Esophagus squamous epithelium (tissue), 5 donors: ENCODE measurements around the gene FAM168A. TPM values are rescaled to one million over a fixed set of nuclear protein-coding genes. Genes with fewer than 3 reads are reported as not detected.
A peak's percentile ranks its signal among the peaks of the same experiment; 100 is the strongest.

ENCODE experiments used
- DNase-seq: peaks from one replicate; lab custom pipeline; 2025; lab: John Stamatoyannopoulos, UW
- H3K27ac ChIP-seq, 4 donors: fragments of 200-600 bp; sonication (generic); one replicate each; pipeline ENCODE4 v1.5.1; 2016 to 2019; ENCODE audit warnings: mild to moderate bottlenecking in 1 of 4
- H3K27me3 ChIP-seq, 4 donors: fragments of 200-600 bp; sonication (generic); 1 replicate in 3 of 4; 2 replicates in 1 of 4; pipeline versions ENCODE4 v1.5.1 to v1.6.0; 2017 to 2021; ENCODE audit warnings: antibody characterized with exemption in 1 of 4
- H3K36me3 ChIP-seq, 3 donors: fragments of 200-600 bp; sonication (generic); one replicate each; pipeline ENCODE4 v1.5.1; 2016 to 2019
- H3K4me1 ChIP-seq, 3 donors: fragments of 200-600 bp; sonication (generic); one replicate each; pipeline ENCODE4 v1.5.1; 2017 to 2019
- H3K4me3 ChIP-seq, 4 donors: fragments of 200-600 bp; sonication (generic); 1 replicate in 3 of 4; 2 replicates in 1 of 4; pipeline ENCODE4 v1.5.1; 2016 to 2019; ENCODE audit warnings: mild to moderate bottlenecking in 2 of 4, moderate library complexity in 1 of 4
- H3K9me3 ChIP-seq, 3 donors: fragments of 200-600 bp; sonication (generic); one replicate each; pipeline ENCODE4 v1.5.1; 2016 to 2019
- POLR2A ChIP-seq, 4 donors: fragments of 450-650 bp; IDR thresholded peaks; one replicate each; pipeline ENCODE4 v1.6.1; 2017; ENCODE audit warnings: antibody characterized with exemption in 4 of 4, mild to moderate bottlenecking in 4 of 4, moderate library complexity in 3 of 4
- whole genome bisulfite sequencing, 2 donors: methylation state at CpG; one replicate each; pipeline ENCODE4 v1.1.5; 2018; 5-methylcytosine and 5-hydroxymethylcytosine counted together
- intact Hi-C: fragments of 100-400 bp; cut with DNase I; formaldehyde crosslinking; loops from one replicate; pipeline ENCODE4 v1.15.0; 2022
- total RNA-seq, 4 donors: library from RNA; depleted of rRNA; stranded (reverse); fragments of >200 nt; gene quantifications; one replicate each; pipeline ENCODE4 v1.1.0, GENCODE V29; 2016
- TF ChIP-seq, protein P1 (sequence below), 6 experiments: fragments of 450-650 bp in 4 of 6; fragments of 200-600 bp in 2 of 6; sonication (generic) in 2 of 6; IDR thresholded peaks; one replicate each; pipeline ENCODE4 v1.5.1; 2016 to 2019; ENCODE audit warnings: antibody characterized with exemption in 6 of 6, mild to moderate bottlenecking in 4 of 6, moderate library complexity in 4 of 6
- donor health status: DM: yes; HTN: yes; CAD: no.

The FAM168A gene
- total RNA-seq, 4 donors from 2014 or later, result 7.0 to 15.5 (median 12.3) TPM

DNA sequence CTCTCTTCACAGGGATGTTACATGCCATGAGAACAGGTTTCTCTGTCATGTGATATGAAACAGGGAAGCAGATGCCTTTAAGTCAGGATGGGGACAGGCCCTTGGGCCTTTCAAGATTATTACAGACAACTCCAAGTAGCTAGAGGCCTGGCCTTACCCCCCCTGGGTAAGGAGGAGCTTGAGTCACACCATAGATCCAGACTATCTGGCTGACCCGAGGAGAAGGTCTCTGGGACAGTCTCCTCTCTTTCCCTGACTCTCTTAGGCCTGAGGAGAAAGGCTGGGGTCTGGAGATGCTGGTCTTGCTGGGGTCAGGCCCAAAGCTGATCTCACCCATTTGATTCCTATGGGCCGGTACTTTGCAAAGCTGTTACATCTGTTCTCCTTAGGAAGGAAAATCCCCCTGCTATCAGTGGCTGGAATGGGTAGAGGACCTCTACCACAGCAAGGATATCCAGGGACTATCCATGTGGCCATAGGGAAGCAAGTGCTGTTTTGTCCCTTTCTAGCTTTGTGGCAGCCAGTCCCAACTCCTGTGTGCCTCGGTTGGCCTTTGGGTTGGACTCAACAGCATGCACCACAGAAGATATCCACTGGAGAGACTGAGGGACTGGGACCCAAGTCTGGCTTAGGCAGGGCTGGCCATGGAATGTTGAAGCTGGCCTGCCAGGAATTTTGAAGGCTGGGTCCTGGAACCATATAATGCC lies 196.5 kb downstream of the FAM168A start:
- intact Hi-C loops, result loop anchor here (10.0 kb wide), 1 partner anchor 253 kb away; no protein-coding TSS in a partner anchor
- 70 to 100% methylated on average over 2 of the region's 3 CpGs for WGBS, 2 donors

DNA sequence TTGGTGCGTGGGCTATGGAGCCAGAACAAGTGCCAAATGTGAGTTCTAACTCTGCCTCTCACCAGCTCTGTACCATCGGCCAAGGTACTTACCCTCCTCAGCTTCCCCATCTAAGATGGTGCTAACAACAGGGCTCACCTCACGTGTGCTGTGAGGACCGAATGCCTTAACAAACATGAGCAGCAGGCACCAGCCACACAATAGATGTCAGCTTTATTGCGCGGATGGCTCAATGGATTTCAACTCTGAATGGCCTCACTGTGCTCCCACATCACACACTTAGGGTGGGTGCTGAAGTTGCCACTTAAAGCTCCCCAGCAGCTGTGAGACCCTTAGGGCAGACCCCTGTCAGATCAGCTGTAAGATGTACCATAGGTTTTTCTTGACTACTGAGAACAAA lies 197.6 kb downstream of the FAM168A start:
- no peaks in the 10 kb centered on the region for H3K9me3 ChIP-seq
- 85 to 93% methylated on average over 4 to 6 of the region's 6 CpGs for WGBS, 2 donors
- H3K27me3 ChIP-seq, result no peaks in the 10 kb centered on the region
- no peaks in the 10 kb centered on the region for H3K4me1 ChIP-seq
- intact Hi-C loops, result loop anchor here (10.0 kb wide), 1 partner anchor 255 kb away; no protein-coding TSS in a partner anchor
- TF ChIP-seq POLR2A (IDR thresholded peaks at IDR 0.05), result no peak
- TF ChIP-seq, protein P1, sequence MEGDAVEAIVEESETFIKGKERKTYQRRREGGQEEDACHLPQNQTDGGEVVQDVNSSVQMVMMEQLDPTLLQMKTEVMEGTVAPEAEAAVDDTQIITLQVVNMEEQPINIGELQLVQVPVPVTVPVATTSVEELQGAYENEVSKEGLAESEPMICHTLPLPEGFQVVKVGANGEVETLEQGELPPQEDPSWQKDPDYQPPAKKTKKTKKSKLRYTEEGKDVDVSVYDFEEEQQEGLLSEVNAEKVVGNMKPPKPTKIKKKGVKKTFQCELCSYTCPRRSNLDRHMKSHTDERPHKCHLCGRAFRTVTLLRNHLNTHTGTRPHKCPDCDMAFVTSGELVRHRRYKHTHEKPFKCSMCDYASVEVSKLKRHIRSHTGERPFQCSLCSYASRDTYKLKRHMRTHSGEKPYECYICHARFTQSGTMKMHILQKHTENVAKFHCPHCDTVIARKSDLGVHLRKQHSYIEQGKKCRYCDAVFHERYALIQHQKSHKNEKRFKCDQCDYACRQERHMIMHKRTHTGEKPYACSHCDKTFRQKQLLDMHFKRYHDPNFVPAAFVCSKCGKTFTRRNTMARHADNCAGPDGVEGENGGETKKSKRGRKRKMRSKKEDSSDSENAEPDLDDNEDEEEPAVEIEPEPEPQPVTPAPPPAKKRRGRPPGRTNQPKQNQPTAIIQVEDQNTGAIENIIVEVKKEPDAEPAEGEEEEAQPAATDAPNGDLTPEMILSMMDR (IDR thresholded peaks at IDR 0.05), result no peak
- peaks cover 0 to 27% (median 0%) of the 10 kb centered on the region in 3 donors for H3K36me3 ChIP-seq
- H3K4me3 ChIP-seq, result no peak overlapping the region
- H3K27ac ChIP-seq, result no peak overlapping the region
- no peak for DNase-seq

More for the DNA sequence above, 196.5 kb downstream of the FAM168A start:
- H3K4me3 ChIP-seq, result no peak overlapping the region
- no peaks in the 10 kb centered on the region for H3K4me1 ChIP-seq
- no peak overlapping the region for H3K27ac ChIP-seq
- no peak for DNase-seq
- H3K27me3 ChIP-seq, result no peaks in the 10 kb centered on the region
- no peak for TF ChIP-seq POLR2A (IDR thresholded peaks at IDR 0.05)
- TF ChIP-seq, protein P1 (IDR thresholded peaks at IDR 0.05), result no peak
- peaks cover 0 to 28% (median 0%) of the 10 kb centered on the region in 3 donors for H3K36me3 ChIP-seq
- H3K9me3 ChIP-seq, result no peaks in the 10 kb centered on the region

DNA sequence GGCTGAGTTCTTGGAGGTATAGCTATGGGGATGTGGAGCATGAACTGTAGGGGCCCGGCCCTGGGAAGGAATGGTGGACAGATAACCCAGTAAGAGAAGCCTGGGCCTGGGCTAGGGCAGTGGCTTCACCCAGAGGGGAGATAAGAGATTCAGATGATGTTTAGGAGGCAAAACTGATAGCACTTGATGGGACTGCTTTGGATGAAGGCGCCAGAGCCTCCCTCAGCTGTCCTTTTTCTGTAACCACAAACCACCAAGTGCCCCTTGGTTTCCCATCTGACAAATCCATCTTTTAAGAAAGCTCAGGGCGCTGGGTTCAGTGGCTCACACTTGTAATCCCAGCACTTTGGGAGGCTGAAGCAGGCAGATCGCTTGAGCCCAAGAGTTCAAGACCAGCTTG lies 198.3 kb downstream of the FAM168A start:
- WGBS, 2 donors, result 86 to 96% methylated on average over 2 to 4 of the region's 4 CpGs
- Histone ChIP-seq H3K9me3 (no peaks in the 10 kb centered on the region), H3K36me3 (peaks cover 0 to 27% (median 0%) of the 10 kb centered on the region in 3 donors), H3K27me3 (no peaks in the 10 kb centered on the region), H3K4me1 (no peaks in the 10 kb centered on the region), H3K4me3 (no peak overlapping the region), H3K27ac (no peak overlapping the region)
- no peak for DNase-seq
- intact Hi-C loops, result loop anchor here (10.0 kb wide), 1 partner anchor 255 kb away; no protein-coding TSS in a partner anchor
- TF ChIP-seq POLR2A (IDR thresholded peaks at IDR 0.05), result no peak
- TF ChIP-seq, protein P1 (IDR thresholded peaks at IDR 0.05), result no peak

DNA sequence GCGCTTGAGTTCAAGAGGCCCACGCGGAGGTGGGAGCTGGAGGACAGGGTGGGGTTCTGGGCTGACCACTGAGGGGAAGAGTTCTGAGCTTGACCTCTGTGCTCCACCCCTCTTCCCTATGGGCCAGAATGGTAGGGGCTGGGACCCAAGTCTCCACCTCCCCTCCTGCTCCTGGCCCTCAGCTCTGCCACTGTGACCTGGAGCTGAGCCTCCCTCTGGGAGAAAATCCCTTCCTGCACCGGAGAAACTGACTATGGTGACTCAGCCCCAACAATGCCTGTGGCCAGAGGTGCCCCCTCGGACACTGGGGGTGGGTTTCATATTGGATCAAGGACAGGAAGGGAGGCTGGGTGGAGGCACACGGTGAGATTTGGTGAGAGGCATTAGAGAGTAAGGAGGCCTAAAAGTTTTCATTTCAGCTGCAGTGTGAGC lies 198.7 kb downstream of the FAM168A start:
- 49 to 86% methylated on average over 2 to 3 of the region's 6 CpGs for WGBS, 2 donors
- intact Hi-C loops, result no loop called here
- peak overlapping the region in 1 of 4 donors; percentile 9 for H3K27ac ChIP-seq
- H3K4me1 ChIP-seq, result no peaks in the 10 kb centered on the region
- DNase-seq, result no peak
- peaks cover 0 to 32% (median 0%) of the 10 kb centered on the region in 3 donors for H3K36me3 ChIP-seq
- no peaks in the 10 kb centered on the region for H3K27me3 ChIP-seq
- H3K9me3 ChIP-seq, result no peaks in the 10 kb centered on the region
- no peak overlapping the region for H3K4me3 ChIP-seq
- no peak for TF ChIP-seq POLR2A (IDR thresholded peaks at IDR 0.05)
- TF ChIP-seq, protein P1 (IDR thresholded peaks at IDR 0.05), result no peak

DNA sequence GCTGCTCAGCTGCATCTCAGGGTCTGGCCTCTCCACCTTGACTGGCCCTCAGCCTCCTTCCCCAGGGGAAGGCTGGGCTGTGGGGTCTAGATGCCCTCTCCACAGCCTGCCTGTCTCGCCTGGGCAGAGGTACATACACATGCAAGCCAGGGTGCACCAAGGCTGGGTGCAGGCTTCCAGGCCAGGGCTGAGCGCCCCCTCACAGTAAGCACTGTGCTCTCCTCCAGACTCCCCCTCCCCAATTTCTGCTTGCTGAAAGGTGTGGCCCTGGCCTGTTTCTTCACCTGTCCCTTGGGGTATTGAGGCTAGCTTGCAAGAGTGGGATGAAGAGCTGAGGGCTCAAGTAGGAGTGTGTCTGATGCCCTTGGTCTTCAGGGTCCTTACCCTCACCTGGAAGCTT lies 199.2 kb downstream of the FAM168A start:
- Histone ChIP-seq H3K36me3 (peaks cover 0 to 34% (median 0%) of the 10 kb centered on the region in 3 donors), H3K4me3 (no peak overlapping the region), H3K27ac (no peak overlapping the region), H3K4me1 (no peaks in the 10 kb centered on the region), H3K9me3 (no peaks in the 10 kb centered on the region), H3K27me3 (no peaks in the 10 kb centered on the region)
- WGBS, 2 donors, result 38% methylated on average over 1 of the region's 2 CpGs; no CpG with 5 or more reads in 1 of the 2 donors
- DNase-seq, result no peak
- TF ChIP-seq, protein P1 (IDR thresholded peaks at IDR 0.05), result no peak
- TF ChIP-seq POLR2A (IDR thresholded peaks at IDR 0.05), result no peak
- intact Hi-C loops, result no loop called here
